Measurements from ENCODE around the gene ABTB2.

DNA sequence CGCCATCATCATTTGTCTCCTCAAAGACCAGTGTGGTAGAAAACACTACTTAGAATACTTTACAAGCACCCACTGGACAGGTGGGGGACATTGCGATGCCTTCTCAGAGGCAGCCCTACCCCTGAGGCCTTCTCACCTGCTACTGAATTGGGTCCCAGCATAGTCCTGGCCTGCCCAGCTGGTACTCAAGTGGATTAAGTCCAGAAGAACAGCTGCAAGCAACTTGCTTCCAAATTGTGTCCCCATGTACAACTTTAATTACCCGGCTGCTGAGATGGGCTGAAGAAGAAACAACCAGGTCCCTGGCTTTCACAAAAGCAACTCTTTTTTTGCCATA is 12.3 kb downstream of the ABTB2 start:
- TF ChIP-seq POLR2A (IDR thresholded peaks at IDR 0.05), result no peak
- no peak for TF ChIP-seq CTCF (IDR thresholded peaks at IDR 0.05)

All from body of pancreas (tissue), 4 donors.